ENCODE results near the gene TMEM19. TPM values are rescaled to one million over a fixed set of nuclear protein-coding genes. Genes with fewer than 3 reads are reported as not detected.

The TMEM19 gene
- total RNA-seq, 1 donor from 2014 or later, result 25.8 TPM

- TF ChIP-seq CTCF (IDR thresholded peaks at IDR 0.05; ENCODE audit: insufficient read depth, low read depth, low read length) (no peak), EZH2 (IDR thresholded peaks at IDR 0.05; ENCODE audit: insufficient read depth, low read length) (no peak)
- DNase-seq (ENCODE audit: low read depth) (peak; percentile 63), FAIRE-seq (no peak)
- Histone ChIP-seq H2AFZ (ENCODE audit: low read depth, low read length) (peak overlapping the region; percentile 70), H3K36me3 (ENCODE audit: insufficient read depth, low read length) (peaks cover 23% of the 10 kb centered on the region), H3K9ac (ENCODE audit: low read length) (peak overlapping the region; percentile 99), H4K20me1 (ENCODE audit: insufficient read depth, low read length) (peaks cover 42% of the 10 kb centered on the region), H3K79me2 (ENCODE audit: insufficient read depth, low read length) (peaks cover 77% of the 10 kb centered on the region), H3K9me3 (ENCODE audit: insufficient read depth, low read depth, low read length) (no peaks in the 10 kb centered on the region), H3K27ac (ENCODE audit: low read depth, low read length) (peak overlapping the region; percentile 96), H3K4me2 (ENCODE audit: low read length) (peak overlapping the region; percentile 86), H3K27me3 (ENCODE audit: insufficient read depth, low read length) (no peaks in the 10 kb centered on the region), H3K4me1 (ENCODE audit: insufficient read depth, low read length) (no peaks in the 10 kb centered on the region), H3K4me3 (ENCODE audit: insufficient read depth, low read depth, low read length) (peak overlapping the region; percentile 93)
- peak overlapping the region; percentile 100 for H3K27ac Mint-ChIP-seq (ENCODE audit: unreplicated experiment)
- H3K4me3 Mint-ChIP-seq (ENCODE audit: unreplicated experiment), result peak overlapping the region; percentile 99
- no peaks in the 10 kb centered on the region for H3K27me3 Mint-ChIP-seq (ENCODE audit: low read depth, unreplicated experiment)
- H3K9me3 Mint-ChIP-seq (ENCODE audit: unreplicated experiment), result no peaks in the 10 kb centered on the region
- peaks cover 9% of the 10 kb centered on the region for H3K4me1 Mint-ChIP-seq (ENCODE audit: low read depth, unreplicated experiment)
- H3K36me3 Mint-ChIP-seq (ENCODE audit: low read depth, unreplicated experiment), result peaks cover 13% of the 10 kb centered on the region
Measured at GRCh38 chr12:71662849-71663560, 22.9 kb upstream of the TMEM19 start.

GRCh38 chr12:71663561-71664410 lies 22.1 kb upstream of the TMEM19 start, which contains the start of the genes THAP2 and ZFC3H1:
TSS of gene THAP2 (plus strand) at chr12:71664301. CDS start at chr12:71664510, 209 bp downstream.
TSS of gene ZFC3H1 (minus strand) at chr12:71663848. CDS start at chr12:71663610, 238 bp downstream.
- TF ChIP-seq EZH2 (IDR thresholded peaks at IDR 0.05; ENCODE audit: insufficient read depth, low read length) (no peak), CTCF (IDR thresholded peaks at IDR 0.05; ENCODE audit: insufficient read depth, low read depth, low read length) (no peak)
- Histone ChIP-seq H4K20me1 (ENCODE audit: insufficient read depth, low read length) (peaks cover 37% of the 10 kb centered on the region), H3K27ac (ENCODE audit: low read depth, low read length) (peak within 1 kb of the TSS; percentile 96), H2AFZ (ENCODE audit: low read depth, low read length) (peak within 1 kb of the TSS; percentile 85), H3K4me2 (ENCODE audit: low read length) (peak within 1 kb of the TSS; percentile 86), H3K36me3 (ENCODE audit: insufficient read depth, low read length) (peaks cover 16% of the 10 kb centered on the region), H3K9me3 (ENCODE audit: insufficient read depth, low read depth, low read length) (no peaks in the 10 kb centered on the region), H3K4me3 (ENCODE audit: insufficient read depth, low read depth, low read length) (peak within 1 kb of the TSS; percentile 93), H3K4me1 (ENCODE audit: insufficient read depth, low read length) (no peaks in the 10 kb centered on the region), H3K27me3 (ENCODE audit: insufficient read depth, low read length) (no peaks in the 10 kb centered on the region), H3K79me2 (ENCODE audit: insufficient read depth, low read length) (peaks cover 69% of the 10 kb centered on the region), H3K9ac (ENCODE audit: low read length) (peak within 1 kb of the TSS; percentile 99)
- DNase-seq (ENCODE audit: low read depth), result peak; percentile 99
- Mint-ChIP-seq H3K9me3 (ENCODE audit: unreplicated experiment) (no peaks in the 10 kb centered on the region), H3K27me3 (ENCODE audit: low read depth, unreplicated experiment) (no peaks in the 10 kb centered on the region), H3K36me3 (ENCODE audit: low read depth, unreplicated experiment) (peaks cover 10% of the 10 kb centered on the region), H3K27ac (ENCODE audit: unreplicated experiment) (peak within 1 kb of the TSS; percentile 100), H3K4me1 (ENCODE audit: low read depth, unreplicated experiment) (peaks cover 9% of the 10 kb centered on the region), H3K4me3 (ENCODE audit: unreplicated experiment) (peak within 1 kb of the TSS; percentile 99)
- peak; percentile 96 for FAIRE-seq
